K562 (cell line): ENCODE results near the gene PSMD1. TPM values are rescaled to one million over a fixed set of nuclear protein-coding genes. Genes with fewer than 3 reads are reported as not detected.

ENCODE experiments used
- ATAC-seq: fragments of 200-7000 bp; cut with Tn5 transposase; 3 replicates; pipeline ENCODE4 v1.9.1; 2020; ENCODE audit warnings: moderate library complexity
- BruUV-seq: library from RNA; stranded (reverse); fragments of 400-500 nt; replicated peaks from 2 replicates; lab custom pipeline; 2021; lab: Mats Ljungman, UMichigan
- CTCF ChIA-PET: fragments of 300-600 bp; formaldehyde crosslinking; extraction: SDS; loops from one replicate; lab custom pipeline; 2021; ENCODE audit warnings: low intra/inter-chr PET ratio; lab: Yijun Ruan, JAX
- POLR2A ChIA-PET: fragments of 300-600, 350-650 bp; sonication (Branson Sonifier 250); formaldehyde crosslinking; extraction: SDS; loops from one replicate; lab custom pipeline; 2021; ENCODE audit warnings: antibody characterized with exemption, inconsistent platforms; lab: Yijun Ruan, JAX
- DNase-seq, 4 experiments: peaks; one replicate each; pipeline versions ENCODE4 v3.0.0 to v3.0.0-alpha.2; 2011 to 2018; ENCODE audit warnings: low spot score in 3 of 4, mixed read lengths in 3 of 4; ENCODE audit errors: extremely low read depth in 1 of 4
- FAIRE-seq: peaks from 2 replicates; lab custom pipeline; 2011; peaks lifted over from hg19 to GRCh38; lab: Jason Lieb, UNC
- H2AFZ ChIP-seq: 2 replicates; pipeline ENCODE4 v1.6.0; 2011; ENCODE audit warnings: low read depth, low read length, control low read depth, inconsistent platforms
- H3K27ac ChIP-seq: fragments of 200-600 bp; 3 replicates; pipeline ENCODE4 v1.8.0; 2011; ENCODE audit warnings: low read depth, mild to moderate bottlenecking, control low read depth, inconsistent platforms, low read length, moderate library complexity, mixed read lengths; ENCODE audit errors: extremely low read depth
- H3K27me3 ChIP-seq, 2 experiments: fragments of 300-600 bp in 1 of 2; 2 replicates in 1 of 2; 3 replicates in 1 of 2; pipeline versions ENCODE4 v1.6.0 to v1.8.0; 2011; ENCODE audit warnings: inconsistent platforms in 2 of 2, low read length in 2 of 2, mild to moderate bottlenecking in 1 of 2, mixed read lengths in 1 of 2, moderate library complexity in 1 of 2; ENCODE audit not compliant: control insufficient read depth in 2 of 2, insufficient read depth in 2 of 2
- H3K36me3 ChIP-seq: fragments of 300-600 bp; 3 replicates; pipeline ENCODE4 v1.8.0; 2011; ENCODE audit warnings: mild to moderate bottlenecking, low read length, inconsistent platforms; ENCODE audit not compliant: control insufficient read depth, insufficient read depth
- H3K4me1 ChIP-seq, 2 experiments: fragments of 200-600 bp in 1 of 2; replicated peaks in 1 of 2; 2 replicates in 1 of 2; 3 replicates in 1 of 2; pipeline versions ENCODE4 v1.5.1 to v1.8.0; 2011; ENCODE audit warnings: inconsistent platforms in 2 of 2, low read length in 2 of 2, mild to moderate bottlenecking in 1 of 2, mixed read lengths in 1 of 2, moderate library complexity in 1 of 2; ENCODE audit not compliant: control insufficient read depth in 2 of 2, insufficient read depth in 2 of 2
- H3K4me2 ChIP-seq: 2 replicates; pipeline ENCODE4 v1.6.1; 2011; ENCODE audit warnings: low read length, control low read depth, inconsistent platforms, mixed read lengths; ENCODE audit not compliant: insufficient read depth
- H3K4me3 ChIP-seq: fragments of 200-600 bp; sonication (generic), shearing (Covaris generic); 2 replicates; pipeline ENCODE4 v1.5.1; 2016; ENCODE audit warnings: control low read depth, inconsistent platforms
- H3K79me2 ChIP-seq: fragments of 200-600 bp; 3 replicates; pipeline ENCODE4 v1.8.0; 2011; ENCODE audit warnings: low read length, inconsistent platforms; ENCODE audit not compliant: control insufficient read depth, insufficient read depth
- H3K9ac ChIP-seq, 2 experiments: 2 replicates each; pipeline versions ENCODE4 v1.6.0 to v1.6.1; 2011; ENCODE audit warnings: low read depth in 2 of 2, low read length in 2 of 2, control low read depth in 1 of 2, inconsistent platforms in 1 of 2, mild to moderate bottlenecking in 1 of 2, mixed read lengths in 1 of 2; ENCODE audit not compliant: insufficient read depth in 1 of 2
- H3K9me1 ChIP-seq: one replicate; pipeline ENCODE4 v1.6.0; 2011; ENCODE audit warnings: inconsistent platforms, mild to moderate bottlenecking, low read length, moderate library complexity; ENCODE audit not compliant: control insufficient read depth, insufficient read depth
- H3K9me3 ChIP-seq: replicated peaks from 2 replicates; pipeline ENCODE4 v1.5.1; 2011; ENCODE audit warnings: low read depth, low read length, inconsistent platforms; ENCODE audit not compliant: control insufficient read depth, insufficient read depth
- H4K20me1 ChIP-seq: replicated peaks from 2 replicates; pipeline ENCODE4 v1.6.1; 2011; ENCODE audit warnings: low read length, inconsistent platforms, mixed read lengths; ENCODE audit not compliant: control insufficient read depth, insufficient read depth
- ATF7 ChIP-seq: fragments of 450-650 bp; IDR thresholded peaks from 2 replicates; pipeline ENCODE4 v1.7.1; 2014; ENCODE audit warnings: mild to moderate bottlenecking, moderate library complexity
- CREBBP ChIP-seq: IDR thresholded peaks from one replicate; pipeline ENCODE4 v1.6.1; 2012; ENCODE audit warnings: low read depth, mild to moderate bottlenecking, control low read depth, inconsistent platforms, low read length
- ETV5 ChIP-seq: sonication (generic); formaldehyde crosslinking; IDR thresholded peaks from 2 replicates; pipeline ENCODE4 v1.4.0; 2020; ENCODE audit warnings: low read depth, mild to moderate bottlenecking, missing genetic modification reagents
- GABPB1 ChIP-seq: sonication (generic); formaldehyde crosslinking; IDR thresholded peaks from 2 replicates; pipeline ENCODE4 v1.8.0; 2022; ENCODE audit warnings: mild to moderate bottlenecking, missing genetic modification reagents
- GTF2E2 ChIP-seq: fragments of 200-800 bp; sonication (Bioruptor generic); IDR thresholded peaks from 2 replicates; pipeline ENCODE4 v1.6.1; 2016; ENCODE audit warnings: missing genetic modification characterization, missing compliant biosample characterization
- HINFP ChIP-seq: fragments of 450-650 bp; conservative IDR thresholded peaks from 2 replicates; pipeline ENCODE4 v1.6.1; 2016; ENCODE audit warnings: missing genetic modification characterization, low read depth, mild to moderate bottlenecking, control low read depth, missing compliant biosample characterization
- HOXB6 ChIP-seq: fragments of 250-450 bp; sonication (Bioruptor Pico); IDR thresholded peaks from 2 replicates; pipeline ENCODE4 v1.5.1; 2022; ENCODE audit warnings: mild to moderate bottlenecking, borderline replicate concordance
- NBN ChIP-seq: fragments of 450-650 bp; IDR thresholded peaks from 2 replicates; pipeline ENCODE4 v1.6.1; 2016; ENCODE audit warnings: low read depth, mild to moderate bottlenecking
- NELFE ChIP-seq: IDR thresholded peaks from 2 replicates; pipeline ENCODE4 v1.6.1; 2011; ENCODE audit warnings: mild to moderate bottlenecking; ENCODE audit not compliant: insufficient read depth, insufficient read length
- PML ChIP-seq: IDR thresholded peaks from 2 replicates; pipeline ENCODE4 v1.6.1; 2012; ENCODE audit warnings: low read length, inconsistent platforms
- POLR2G ChIP-seq: fragments of 200-400 bp; formaldehyde crosslinking; IDR thresholded peaks from 2 replicates; pipeline ENCODE4 v1.6.1; 2017; ENCODE audit warnings: low read depth, mild to moderate bottlenecking, antibody characterized with exemption, low read length, moderate library complexity
- POLR3A ChIP-seq: IDR thresholded peaks from 2 replicates; pipeline ENCODE4 v1.6.1; 2011; ENCODE audit warnings: borderline replicate concordance, mild to moderate bottlenecking, moderate library complexity; ENCODE audit not compliant: insufficient read length, insufficient read depth; ENCODE audit errors: extremely low read depth
- RAD51 ChIP-seq: fragments of 450-650 bp; IDR thresholded peaks from 2 replicates; pipeline ENCODE4 v1.7.1; 2016; ENCODE audit warnings: low read depth, mild to moderate bottlenecking, borderline replicate concordance
- RB1 ChIP-seq: fragments of 450-650 bp; IDR thresholded peaks from 2 replicates; pipeline ENCODE4 v1.6.1; 2017; ENCODE audit warnings: low read depth, mild to moderate bottlenecking
- RHOXF2B ChIP-seq: fragments of 250-450 bp; sonication (Bioruptor Pico); conservative IDR thresholded peaks from 2 replicates; pipeline ENCODE4 v1.5.1; 2021
- SNAPC5 ChIP-seq: fragments of 250-450 bp; sonication (Bioruptor Pico); IDR thresholded peaks from 2 replicates; pipeline ENCODE4 v1.8.0; 2021; ENCODE audit warnings: moderate library complexity, mild to moderate bottlenecking, inconsistent platforms
- TGIF2 ChIP-seq: sonication (generic); formaldehyde crosslinking; IDR thresholded peaks from 2 replicates; pipeline ENCODE4 v1.8.1; 2022; ENCODE audit warnings: mild to moderate bottlenecking, missing genetic modification reagents, moderate library complexity
- TRIM24 ChIP-seq, 2 experiments: fragments of 450-650 bp; IDR thresholded peaks; 2 replicates each; pipeline ENCODE4 v1.6.1; 2016
- XRCC3 ChIP-seq: fragments of 450-650 bp; IDR thresholded peaks from 2 replicates; pipeline ENCODE4 v1.6.1; 2017; ENCODE audit warnings: mild to moderate bottlenecking, moderate library complexity
- ZBTB1 ChIP-seq: sonication (generic); formaldehyde crosslinking; IDR thresholded peaks from 2 replicates; pipeline ENCODE4 v1.8.1; 2023; ENCODE audit warnings: missing genetic modification reagents, low read depth, mild to moderate bottlenecking, borderline replicate concordance
- ZC3H11A ChIP-seq: IDR thresholded peaks from 2 replicates; pipeline ENCODE4 v1.6.1; 2012; ENCODE audit warnings: low read depth, low read length, improper control_type of control experiment
- ZC3H8 ChIP-seq: fragments of 450-650 bp; IDR thresholded peaks from 2 replicates; pipeline ENCODE4 v1.6.1; 2017
- ZNF175 ChIP-seq: fragments of 200-800 bp; sonication (Bioruptor generic); IDR thresholded peaks from 2 replicates; pipeline ENCODE4 v1.6.1; 2016; ENCODE audit warnings: low read depth, mild to moderate bottlenecking, missing genetic modification characterization, missing compliant biosample characterization
- WGBS: fragments of 100-300 bp; shearing (Covaris generic); methylation state at CpG from one replicate; pipeline ENCODE4 v1.1.6; 2016; ENCODE audit warnings: low coverage, mixed read lengths; ENCODE audit not compliant: insufficient coverage; ENCODE audit errors: missing lambda C conversion rate; 5-methylcytosine and 5-hydroxymethylcytosine counted together
- in situ Hi-C: fragments of 300-500 bp; cut with MboI; formaldehyde crosslinking; loops from 4 replicates; pipeline ENCODE4 v1.15.0; 2018; ENCODE audit warnings: inconsistent platforms, mixed read lengths
- intact Hi-C: fragments of 100-400 bp; cut with micrococcal nuclease; formaldehyde crosslinking; loops from 2 replicates; pipeline ENCODE4 v1.14.2; 2022
- polyA plus RNA-seq, 8 experiments: library from polyadenylated mRNA; depleted of rRNA in 4 of 8; stranded (reverse) in 5 of 8; unstranded in 3 of 8; fragments of >200 nt; fragmentation: Nextera tagmentation in 2 of 8; fragmentation: Illumina TruSeq in 1 of 8; extraction: Ambion mirVana in 2 of 8; extraction: Trizol in 1 of 8; gene quantifications; 2 replicates each; pipeline versions ENCODE4 v1.2.1 to v1.2.3, GENCODE V29; 2011 to 2014; ENCODE audit warnings: inconsistent platforms in 1 of 8, missing spikeins in 1 of 8
- total RNA-seq, 7 experiments: library from RNA; depleted of rRNA in 6 of 7; stranded (reverse); fragments of >200 nt in 6 of 7; fragmentation: Illumina TruSeq in 2 of 7; extraction: Trizol in 2 of 7; gene quantifications; 2 replicates each; pipeline versions ENCODE4 v1.2.1 to v1.2.3, GENCODE V29; 2011 to 2021; ENCODE audit warnings: low replicate concordance in 1 of 7

PSMD1 gene
- total and polyA plus RNA-seq, 9 of the 15 experiments (the other 6 are each of a cell fraction or from before 2014, with no cell fraction given) = 100 to 257 (median 147) TPM

DNA sequence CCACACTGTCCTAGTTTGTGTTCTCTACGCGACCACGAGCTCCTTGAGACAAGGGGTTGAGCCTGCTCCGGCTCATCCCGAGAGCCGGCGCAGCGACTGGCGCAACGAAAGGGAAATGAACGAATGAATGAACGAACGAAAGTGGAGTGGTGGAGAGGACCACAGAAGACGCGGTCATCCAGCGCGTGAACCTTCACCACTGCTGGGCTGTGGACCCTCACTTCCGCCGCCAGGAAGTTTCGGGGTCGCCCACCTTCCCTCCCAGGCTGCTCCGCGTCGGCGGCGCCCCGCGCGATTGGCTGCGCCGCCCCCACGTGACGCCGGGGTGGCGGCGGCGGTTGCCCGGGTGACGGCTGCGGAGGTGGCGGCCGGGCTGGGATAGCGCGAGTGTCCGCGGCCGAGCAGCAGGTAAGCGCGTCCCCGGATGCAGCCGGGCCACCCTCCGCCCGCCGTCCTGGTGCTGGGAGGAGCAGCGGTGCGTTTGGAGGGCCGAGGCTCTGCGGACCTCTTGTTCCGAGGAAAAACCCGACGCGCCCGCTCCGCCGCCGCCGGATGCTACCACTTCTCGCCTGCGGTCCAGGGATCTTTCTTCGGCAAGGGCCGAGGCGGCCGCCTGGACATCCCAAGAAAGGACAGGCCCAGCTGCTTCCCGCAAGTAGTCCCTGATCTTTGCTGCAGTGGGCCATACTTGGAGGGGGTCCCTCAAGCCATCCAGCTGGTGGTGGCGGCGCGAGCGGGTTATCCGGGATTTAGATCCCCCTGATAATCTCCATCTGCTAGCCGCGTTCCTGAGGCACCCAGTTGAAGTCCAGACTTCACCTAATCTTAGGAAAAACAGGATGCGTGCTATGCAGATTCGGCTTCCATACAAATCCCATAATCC lies 141.9 kb downstream of the PSMD1 start, which contains the start of gene ARMC9:
ARMC9 (plus strand) TSS at position 341 of the 883 bp plus-strand sequence. CDS start 7,608 bp downstream, outside the sequence.
- H3K79me2 ChIP-seq = no peaks in the 10 kb centered on the region
- H3K27me3 ChIP-seq = peaks cover 7 to 8% of the 10 kb centered on the region in 2 experiments
- FAIRE-seq (no peak), DNase-seq (peak; percentile 73 to 97 (median 95)), ATAC-seq (peak; percentile 99)
- H3K27ac ChIP-seq = no peak within 1 kb of the TSS; the same call in 2 of the 3 replicates
- in situ Hi-C loops (no loop called here), intact Hi-C loops (no loop called here)
- H3K9me3 ChIP-seq = no peaks in the 10 kb centered on the region
- ChIA-PET CTCF (no interaction called here), POLR2A (interaction anchor here (0.6 to 1.0 kb wide), 4 partner anchors 13 to 510 kb away, joined by 3 read pairs; partner anchors contain the start of gene PTMA)
- no peaks in the 10 kb centered on the region for H3K36me3 ChIP-seq
- H3K4me2 ChIP-seq = peak within 1 kb of the TSS; percentile 99
- peak within 1 kb of the TSS; percentile 99 for H2AFZ ChIP-seq
- peaks cover 4% of the 10 kb centered on the region for H3K9me1 ChIP-seq
- no TSS peak for BruUV-seq
- H3K4me3 ChIP-seq = peak within 1 kb of the TSS; percentile 70
- no peaks in the 10 kb centered on the region for H4K20me1 ChIP-seq
- peaks cover 8 to 22% of the 10 kb centered on the region in 2 experiments; a peak in 4 of 5 replicates for H3K4me1 ChIP-seq
- H3K9ac ChIP-seq = peak within 1 kb of the TSS; percentile 57 to 85
- WGBS = 5% methylated on average over 45 of the region's 83 CpGs
- TF ChIP-seq ZNF175 (CRISPR knock-in tag) (no peak), ETV5 (CRISPR knock-in tag) (no peak), GABPB1 (CRISPR knock-in tag) (peak; percentile 24; the same call in 1 of the 2 replicates), GTF2E2 (tag) (no peak), POLR3A (no peak), TRIM24 (IDR thresholded peaks at IDR 0.05) (no peak), RB1 (0 out of 2 replicates have a peak, but pooled peaks have one; percentile 35), ZC3H8 (no peak), HINFP (no peak), NBN (no peak), NELFE (no peak), RAD51 (peak; percentile 65; the same call in 1 of the 2 replicates), XRCC3 (no peak), CREBBP (no peak), POLR2G (peak; percentile 62), PML (no peak), ZC3H11A (no peak), ZBTB1 (0 out of 2 replicates have a peak, but pooled peaks have one; percentile 51), RHOXF2B (CRISPR knock-in tag) (no peak), TGIF2 (CRISPR knock-in tag) (no peak), HOXB6 (CRISPR knock-in tag) (no peak), SNAPC5 (CRISPR knock-in tag) (no peak), ATF7 (0 out of 2 replicates have a peak, but pooled peaks have one; percentile 12)
